Measurements from ENCODE around the gene SDR9C7.
"Not testable (repeated sequence)": the region's sequence is repeated elsewhere in the genome, so short reads cannot be mapped to it uniquely, and the experiment has no call there.

Gene SDR9C7

GRCh38 chr12:56953314-56953713, 19.1 kb upstream of the SDR9C7 start:
- no peak for DNase-seq (ENCODE audit: low read depth, low spot score)

DNA sequence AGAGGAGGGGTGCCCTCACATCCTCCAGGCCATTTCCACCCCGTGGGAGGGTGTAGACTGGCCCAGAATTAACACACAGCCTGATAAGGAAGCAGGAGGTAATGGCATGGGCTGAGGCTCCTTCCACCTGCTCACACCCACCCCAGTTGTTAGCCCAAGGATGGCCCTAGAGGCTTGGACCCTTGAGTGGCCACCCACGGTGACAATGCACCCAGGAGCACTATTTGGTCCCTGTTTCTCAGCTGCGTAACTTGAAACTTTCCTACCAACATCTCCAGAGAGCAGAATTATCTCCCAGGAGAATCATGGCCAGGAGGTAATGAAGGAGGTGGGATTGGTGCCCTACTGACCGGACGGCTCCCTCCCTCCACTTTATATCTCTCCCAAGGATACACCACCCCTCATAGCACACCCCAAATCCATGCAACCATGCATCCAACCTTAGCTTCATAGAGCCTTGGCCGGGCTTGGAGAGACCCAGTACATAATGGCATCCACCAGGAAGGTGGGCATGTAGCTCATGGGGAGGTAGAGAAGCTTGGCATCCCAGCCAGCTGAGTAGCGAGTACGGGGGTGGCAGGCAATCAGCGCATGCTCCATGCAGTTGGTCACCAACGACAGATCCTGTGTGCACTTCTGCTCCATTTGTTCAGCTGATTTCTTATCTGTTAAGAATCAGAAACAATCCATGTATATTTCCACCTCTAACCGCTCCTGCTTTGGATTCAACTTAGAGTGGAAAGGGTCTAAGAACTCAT, 17.6 kb upstream of the SDR9C7 start:
- DNase-seq (ENCODE audit: low read depth, low spot score), result no peak

DNA sequence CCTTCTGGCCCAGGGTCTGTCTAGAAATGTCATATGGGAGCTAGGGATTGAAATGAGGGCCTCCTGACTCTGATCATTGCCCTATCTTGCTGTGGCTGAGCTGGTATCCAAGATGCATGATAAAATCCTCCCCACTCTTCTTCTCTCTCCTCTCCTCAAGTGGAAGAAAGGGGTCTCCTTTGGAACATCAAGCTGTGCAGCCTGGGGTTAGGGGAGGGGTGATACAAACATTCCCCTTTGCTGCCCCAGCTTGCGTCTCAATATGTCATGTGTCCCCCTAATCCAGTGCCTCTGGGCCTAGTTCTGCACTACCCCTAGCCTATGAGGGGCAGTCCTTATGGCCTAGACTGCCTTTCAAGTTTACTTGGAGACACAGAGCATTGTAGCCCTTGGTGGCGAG, 14.7 kb upstream of the SDR9C7 start:
- DNase-seq (ENCODE audit: low read depth, low spot score), result no peak

DNA sequence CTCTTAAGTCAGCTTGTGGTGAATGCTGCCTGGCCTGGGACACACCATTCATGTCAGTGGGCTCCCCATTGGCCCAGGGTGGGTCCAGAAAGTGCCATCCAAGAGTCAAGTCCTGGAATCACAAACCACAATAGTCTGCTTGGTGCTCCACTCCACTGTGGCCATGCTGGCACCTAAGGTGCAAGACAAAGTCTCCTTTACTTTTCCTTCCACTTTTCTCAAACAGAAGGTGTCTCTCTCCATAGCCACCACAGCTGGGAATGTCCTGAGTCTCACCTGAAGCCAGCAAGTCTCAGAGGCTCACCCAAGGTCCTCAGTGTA, 14.2 kb upstream of the SDR9C7 start:
- DNase-seq (ENCODE audit: low read depth, low spot score), result no peak

GRCh38 chr12:56947633-56948456, 13.6 kb upstream of the SDR9C7 start:
- DNase-seq (ENCODE audit: low read depth, low spot score), result no peak

DNA sequence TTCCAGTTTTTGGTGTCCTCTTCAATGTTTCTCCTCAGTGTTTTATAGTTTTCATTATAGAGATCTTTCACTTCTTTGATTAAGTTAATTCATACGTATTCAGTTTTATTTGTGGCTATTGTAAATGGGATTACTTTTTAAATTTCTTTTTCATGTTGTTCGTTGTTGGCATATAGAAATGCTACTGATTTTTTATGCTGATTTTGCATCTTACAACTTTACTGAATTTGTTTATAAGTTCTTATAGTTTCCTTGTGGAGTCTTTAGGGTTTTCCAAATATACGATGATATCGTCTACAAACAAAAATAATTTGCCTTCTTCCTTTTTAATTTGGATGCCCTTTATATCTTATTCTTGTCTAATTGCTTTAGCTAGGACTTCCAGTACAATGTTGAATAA, 9.7 kb upstream of the SDR9C7 start:
- DNase-seq (ENCODE audit: low read depth, low spot score), result no peak

DNA sequence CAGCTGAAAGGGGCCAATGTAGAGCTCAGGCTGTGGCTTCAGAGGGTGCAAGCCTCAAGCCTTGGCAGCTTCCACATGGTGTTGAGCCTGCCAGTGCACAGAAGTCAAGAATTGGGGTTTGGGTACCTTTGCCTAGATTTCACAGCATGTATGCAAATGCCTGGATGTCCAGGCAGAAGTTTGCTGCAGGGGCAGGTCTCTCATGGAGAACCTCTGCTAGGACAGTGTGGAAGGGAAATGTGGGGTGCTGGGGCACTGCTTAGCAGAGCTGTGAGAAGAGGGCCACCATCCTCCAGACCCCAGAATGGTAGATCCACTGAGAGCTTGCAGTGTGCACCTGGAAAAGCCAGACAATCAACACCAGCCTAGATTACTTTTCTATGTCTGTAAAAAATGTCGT, 9.2 kb upstream of the SDR9C7 start:
- not testable (repeated sequence) for DNase-seq (ENCODE audit: low read depth, low spot score)

- DNase-seq (ENCODE audit: low read depth, low spot score), result no peak
Measured at GRCh38 chr12:56941299-56942017, 7.2 kb upstream of the SDR9C7 start.

GRCh38 chr12:56940942-56941298, 6.7 kb upstream of the SDR9C7 start:
- not testable (repeated sequence) for DNase-seq (ENCODE audit: low read depth, low spot score)

DNA sequence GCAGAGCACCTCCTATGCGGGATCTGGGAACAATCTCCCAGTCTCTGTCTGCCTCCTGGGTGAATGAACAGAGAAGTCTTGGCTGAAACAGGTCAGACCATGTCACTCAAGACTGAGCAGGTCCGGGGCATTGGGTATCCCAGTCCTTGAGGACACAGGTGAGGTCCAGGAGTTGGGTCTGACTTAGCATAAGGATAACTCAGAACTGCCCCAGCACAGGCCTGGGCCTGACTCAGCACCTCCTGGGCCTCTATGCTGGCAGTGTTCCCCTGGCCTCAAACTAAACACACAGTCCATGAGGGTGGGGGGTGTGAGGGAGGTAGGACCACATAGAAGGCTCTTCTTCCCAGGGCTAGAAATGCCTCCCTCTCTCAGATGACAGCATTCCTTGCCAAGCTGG, 1.5 kb upstream of the SDR9C7 start:
- no peak for DNase-seq (ENCODE audit: low read depth, low spot score)

DNA sequence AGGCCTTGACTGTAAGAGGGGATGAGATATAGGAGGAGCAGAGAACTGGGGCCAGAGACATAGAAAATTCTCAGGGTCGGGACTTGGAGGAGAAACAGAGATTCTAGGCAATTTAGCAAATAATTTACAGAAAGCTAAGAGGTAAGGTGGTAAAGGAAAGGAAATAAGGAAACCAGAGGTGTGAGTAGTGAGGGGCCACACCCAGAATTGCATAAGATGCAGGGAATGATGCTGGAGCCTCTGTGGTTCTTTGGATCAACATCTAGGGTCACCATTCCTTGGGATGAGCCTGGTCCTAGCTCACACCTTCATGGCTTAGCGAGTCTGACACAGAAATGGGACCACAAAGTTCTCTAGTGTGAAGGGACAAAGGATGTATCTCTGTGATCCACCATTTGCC, 949 bp upstream of the SDR9C7 start:
- no peak for DNase-seq (ENCODE audit: low read depth, low spot score)

DNA sequence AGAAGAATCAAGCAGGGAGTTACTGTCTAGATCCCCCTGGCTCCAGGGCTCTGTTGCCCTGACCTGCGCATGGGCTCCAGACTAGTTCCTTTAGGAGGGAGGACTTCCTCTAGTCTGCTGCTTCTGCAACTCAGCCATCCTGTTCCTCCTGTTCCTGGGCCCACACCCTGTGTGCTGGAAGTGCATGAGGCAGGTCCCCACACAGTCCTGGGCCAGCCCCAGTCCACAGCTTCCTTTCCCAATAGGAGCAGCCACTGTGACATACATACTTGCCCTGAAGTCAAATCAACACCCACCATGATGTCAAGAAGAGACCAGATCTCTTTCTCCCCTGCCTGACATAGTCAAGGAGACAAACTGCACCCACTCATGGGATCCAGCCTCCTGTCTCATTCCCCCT, 1.3 kb downstream of the SDR9C7 start:
- DNase-seq (ENCODE audit: low read depth, low spot score), result no peak

DNA sequence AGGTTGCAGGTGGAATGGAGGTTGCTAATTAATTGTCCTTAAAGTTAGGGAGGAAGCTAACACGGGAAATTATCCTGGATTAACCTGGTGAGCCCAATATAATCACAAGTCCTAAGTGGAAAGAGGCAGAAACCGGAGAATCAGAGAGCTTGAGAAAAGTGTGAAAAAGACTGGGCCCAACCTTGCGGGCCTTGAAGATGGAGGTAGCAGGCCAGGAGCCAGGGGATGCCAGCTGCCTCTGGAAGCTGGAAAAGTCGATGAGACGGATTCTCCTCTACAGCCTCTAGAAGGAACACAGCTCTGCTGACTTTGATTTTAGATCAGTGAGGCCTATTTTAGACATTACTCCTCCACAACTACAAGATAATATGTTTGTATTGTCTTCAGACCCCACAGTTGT, 2.1 kb downstream of the SDR9C7 start:
- DNase-seq (ENCODE audit: low read depth, low spot score), result no peak

GRCh38 chr12:56931474-56931978, 2.7 kb downstream of the SDR9C7 start:
- DNase-seq (ENCODE audit: low read depth, low spot score), result no peak

DNA sequence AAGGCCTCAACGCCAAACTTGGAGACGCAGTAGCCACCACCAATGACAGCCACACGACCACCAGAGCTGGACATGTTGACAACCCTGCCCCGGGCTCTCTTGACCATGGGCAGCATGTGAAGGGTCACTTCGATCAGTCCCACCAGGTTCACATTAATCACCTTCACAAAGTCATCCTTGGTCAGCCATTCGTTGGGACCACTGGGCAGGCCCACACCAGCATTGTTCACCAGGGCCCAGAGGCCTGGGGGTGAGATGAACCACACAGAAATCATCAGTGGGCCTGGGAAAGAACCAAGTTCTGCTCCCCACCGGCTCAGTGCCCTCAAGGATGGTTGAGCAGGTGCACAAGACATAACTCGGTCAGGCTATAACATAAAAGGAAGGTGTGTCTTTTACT, 4.0 kb downstream of the SDR9C7 start:
- no peak for DNase-seq (ENCODE audit: low read depth, low spot score)

DNA sequence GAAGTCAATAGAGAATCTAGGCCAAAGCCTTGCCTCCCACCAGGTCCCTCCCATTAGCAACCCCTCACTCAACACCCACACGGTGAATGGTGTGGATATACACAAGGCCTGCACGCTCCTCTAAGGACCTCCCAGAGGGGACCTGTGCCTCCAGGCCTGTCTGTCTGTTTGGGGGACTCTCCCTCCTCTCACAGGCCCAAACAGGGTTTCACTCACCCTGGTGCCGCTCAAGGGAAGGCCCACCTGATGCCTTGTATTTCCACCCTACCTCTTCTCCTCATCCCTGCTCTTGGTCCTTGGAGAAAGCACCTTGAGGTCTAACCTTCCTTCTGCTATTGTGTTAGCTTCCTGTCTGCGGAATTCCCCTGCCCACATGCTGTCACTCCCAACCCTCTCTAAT, 4.4 kb downstream of the SDR9C7 start:
- DNase-seq (ENCODE audit: low read depth, low spot score), result no peak

GRCh38 chr12:56928262-56928661, 5.9 kb downstream of the SDR9C7 start:
- no peak for DNase-seq (ENCODE audit: low read depth, low spot score)

GRCh38 chr12:56927281-56927680, 6.9 kb downstream of the SDR9C7 start:
- no peak for DNase-seq (ENCODE audit: low read depth, low spot score)

GRCh38 chr12:56922031-56922430, 12.2 kb downstream of the SDR9C7 start:
- no peak for DNase-seq (ENCODE audit: low read depth, low spot score)

DNA sequence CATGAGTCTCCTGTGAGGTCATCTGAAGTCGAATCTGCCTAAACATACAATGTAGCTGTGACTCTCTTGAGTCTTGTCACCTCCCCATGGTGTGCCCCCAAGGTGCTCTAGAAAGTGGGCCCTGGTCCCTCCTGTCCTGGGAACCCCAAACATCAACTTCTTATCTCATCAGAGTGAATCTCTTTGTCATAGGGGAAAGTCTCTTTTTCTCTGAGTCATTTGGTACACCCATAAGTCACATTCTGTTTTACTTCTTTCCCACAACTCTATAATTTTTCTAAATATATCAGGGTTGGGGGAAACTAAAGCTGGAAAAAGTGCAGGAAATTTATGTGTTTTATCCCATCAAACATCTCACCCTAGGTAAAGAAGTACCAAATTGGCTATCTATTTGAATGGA, 12.9 kb downstream of the SDR9C7 start:
- DNase-seq (ENCODE audit: low read depth, low spot score), result no peak

- not testable (repeated sequence) for DNase-seq (ENCODE audit: low read depth, low spot score)
Measured at GRCh38 chr12:56918139-56918538, 16.1 kb downstream of the SDR9C7 start.

- DNase-seq (ENCODE audit: low read depth, low spot score), result no peak
Measured at GRCh38 chr12:56916996-56917333, 17.2 kb downstream of the SDR9C7 start.

All from activated CD4-positive, CD25-positive, alpha-beta regulatory T cell treated with anti-CD3 and anti-CD28 coated beads, Interleukin-2, amount 50 U/mL, for 16 hours (primary cell).